ENCODE data around the gene TOMM70.
A peak's percentile ranks its signal among the peaks of the same experiment; 100 is the strongest.
"Not testable (repeated sequence)": the region's sequence is repeated elsewhere in the genome, so short reads cannot be mapped to it uniquely, and the experiment has no call there.

TOMM70 gene

DNA sequence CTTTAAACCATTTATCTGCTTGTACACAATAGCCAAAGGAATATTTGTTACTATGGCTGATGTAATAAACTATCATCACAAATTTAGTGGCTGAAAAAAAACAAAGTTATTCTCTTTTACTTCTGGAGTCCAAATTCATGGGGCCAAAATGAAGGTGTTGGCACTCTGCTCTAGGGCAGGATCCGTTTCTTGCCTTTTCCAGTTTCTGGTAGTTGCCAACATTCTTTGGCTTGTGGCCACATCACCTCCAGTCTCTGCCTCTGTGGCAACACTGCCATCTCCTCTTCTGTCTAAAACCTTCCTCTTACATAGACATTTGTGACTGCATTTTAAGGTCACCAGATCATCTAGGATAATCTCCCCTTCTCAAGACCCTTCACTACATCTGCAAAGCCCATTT lies 39.0 kb downstream of the TOMM70 start:
- DNase-seq (ENCODE audit: low read depth): no peak

DNA sequence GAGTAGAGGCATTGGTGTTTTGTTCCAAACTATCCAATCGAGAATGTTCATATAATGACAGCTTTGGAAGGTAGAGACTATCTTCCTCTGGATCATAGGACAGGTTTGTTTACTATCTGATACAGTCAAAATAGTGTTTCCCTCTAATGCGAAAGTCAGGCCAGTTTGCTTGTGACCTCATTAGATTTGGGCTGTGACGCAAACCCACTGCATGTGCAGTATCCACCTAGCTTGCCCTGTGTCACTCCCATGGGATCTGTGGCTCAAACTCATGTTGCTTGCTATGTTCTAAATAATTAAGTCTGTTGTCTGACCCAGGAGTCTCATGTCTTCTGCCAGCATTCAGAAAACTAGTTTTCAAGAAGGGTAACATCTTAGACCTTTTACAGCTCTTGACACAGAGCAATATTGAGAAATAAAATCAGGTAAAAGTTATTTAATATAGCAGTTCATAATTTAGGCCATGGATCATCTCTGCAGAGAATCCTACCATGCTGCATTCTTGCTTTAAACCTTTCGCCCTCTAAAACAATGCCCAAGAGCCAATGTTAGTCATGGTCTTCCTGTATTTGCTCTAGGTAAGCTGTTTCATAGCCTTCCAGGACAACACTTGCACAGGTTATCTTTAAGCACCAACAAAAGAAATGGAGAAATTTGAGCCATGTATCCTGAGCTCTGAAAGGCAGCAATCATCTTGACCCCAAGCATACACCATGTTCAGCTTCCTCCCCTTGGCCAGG lies 40.0 kb downstream of the TOMM70 start:
- DNase-seq (ENCODE audit: low read depth): no peak

GRCh38 chr3:100359035-100359434 lies 41.9 kb downstream of the TOMM70 start:
- no peak for DNase-seq (ENCODE audit: low read depth)

DNA sequence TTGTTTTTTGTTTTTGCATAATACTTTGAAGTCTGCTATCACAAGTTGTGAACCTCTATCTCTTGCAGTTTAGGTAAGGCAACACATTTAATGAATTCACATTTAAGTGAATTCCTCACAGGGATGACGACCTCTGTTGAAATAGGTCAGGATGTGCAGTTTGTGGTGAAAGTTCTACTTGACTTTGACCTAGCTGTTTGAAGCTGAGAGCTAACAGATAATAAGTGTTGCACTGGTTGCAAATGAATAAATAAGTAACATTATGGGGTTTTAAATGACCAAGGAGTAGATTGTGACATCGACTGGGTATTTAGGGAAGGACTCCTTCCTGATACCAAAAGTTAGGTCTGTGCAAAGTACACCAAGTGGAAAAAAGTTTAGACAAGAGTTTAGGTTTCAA lies 42.5 kb downstream of the TOMM70 start:
- DNase-seq (ENCODE audit: low read depth): no peak

DNA sequence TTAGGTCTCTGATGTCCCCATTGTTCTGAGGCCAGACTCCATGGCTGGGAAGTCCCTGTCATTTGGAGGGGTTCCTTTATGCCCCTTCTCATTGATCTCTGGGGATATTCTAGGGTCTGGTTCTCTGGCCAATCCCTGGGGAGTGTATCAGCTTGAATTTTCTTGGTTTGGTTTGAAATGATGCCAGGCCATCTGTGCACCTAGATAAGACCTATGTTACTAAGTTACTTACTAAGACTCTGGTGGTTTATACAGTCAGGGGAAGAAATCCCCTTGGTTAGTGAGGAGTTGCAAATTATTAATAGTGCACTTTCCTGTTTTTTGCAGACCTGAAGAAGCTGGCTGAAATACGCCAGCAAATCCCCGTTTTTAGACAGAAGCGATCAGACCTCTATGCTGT lies 46.0 kb downstream of the TOMM70 start:
- DNase-seq (ENCODE audit: low read depth): no peak

- no peak for DNase-seq (ENCODE audit: low read depth)
These were observed 48.3 kb downstream of the TOMM70 start for GRCh38 chr3:100352296-100353231.

DNA sequence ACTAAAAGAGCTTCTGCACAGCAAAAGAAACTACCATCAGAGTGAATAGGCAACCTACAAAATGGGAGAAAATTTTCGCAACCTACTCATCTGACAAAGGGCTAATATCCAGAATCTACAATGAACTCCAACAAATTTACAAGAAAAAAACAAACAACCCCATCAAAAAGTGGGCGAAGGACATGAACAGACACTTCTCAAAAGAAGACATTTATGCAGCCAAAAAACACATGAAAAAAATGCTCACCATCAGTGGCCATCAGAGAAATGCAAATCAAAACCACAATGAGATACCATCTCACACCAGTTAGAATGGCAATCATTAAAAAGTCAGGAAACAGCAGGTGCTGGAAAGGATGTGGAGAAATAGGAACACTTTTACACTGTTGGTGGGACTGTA lies 49.1 kb downstream of the TOMM70 start:
- not testable (repeated sequence) for DNase-seq (ENCODE audit: low read depth)

GRCh38 chr3:100348727-100349126 lies 52.2 kb downstream of the TOMM70 start:
- DNase-seq (ENCODE audit: low read depth): no peak

DNA sequence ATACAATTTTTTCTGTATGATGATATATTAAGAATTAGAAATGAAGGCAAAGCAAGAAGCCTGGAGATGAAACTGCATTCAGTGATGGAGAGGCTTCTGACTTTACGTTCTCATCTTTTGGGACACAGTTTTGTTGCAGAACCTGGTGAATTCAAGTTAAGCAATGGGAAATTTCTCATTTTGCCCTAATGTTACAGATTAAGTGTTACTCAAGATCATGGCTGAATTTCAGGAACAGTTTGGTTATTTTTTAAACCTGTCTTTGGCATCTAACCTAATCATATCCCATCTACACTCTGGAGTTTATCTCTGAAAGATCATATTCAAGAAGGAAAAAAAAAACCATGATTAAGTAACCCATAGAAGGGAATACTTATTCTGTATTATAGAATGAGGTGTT lies 60.4 kb downstream of the TOMM70 start:
- no peak for DNase-seq (ENCODE audit: low read depth)

DNA sequence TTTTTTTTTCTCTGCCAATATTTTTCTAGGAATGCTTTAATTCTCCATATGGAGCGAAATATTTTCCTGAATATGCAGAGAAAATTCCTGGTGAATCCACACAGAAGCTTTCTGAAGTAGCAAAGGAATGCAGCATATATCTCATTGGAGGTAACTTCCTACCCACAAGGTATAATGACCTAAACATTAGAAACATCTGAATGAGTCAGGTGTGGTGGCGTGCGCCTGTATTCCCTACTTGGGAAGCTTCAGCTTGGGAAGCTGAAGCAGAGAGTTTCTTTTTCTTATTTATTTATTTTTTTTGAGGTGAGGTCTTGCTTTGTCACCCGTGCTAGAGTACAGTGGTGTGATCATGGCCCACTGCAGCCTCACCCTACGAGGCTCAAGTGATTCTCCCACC lies 61.1 kb downstream of the TOMM70 start:
- DNase-seq (ENCODE audit: low read depth): no peak

GRCh38 chr3:100338911-100339310 lies 62.0 kb downstream of the TOMM70 start:
- no peak for DNase-seq (ENCODE audit: low read depth)

DNA sequence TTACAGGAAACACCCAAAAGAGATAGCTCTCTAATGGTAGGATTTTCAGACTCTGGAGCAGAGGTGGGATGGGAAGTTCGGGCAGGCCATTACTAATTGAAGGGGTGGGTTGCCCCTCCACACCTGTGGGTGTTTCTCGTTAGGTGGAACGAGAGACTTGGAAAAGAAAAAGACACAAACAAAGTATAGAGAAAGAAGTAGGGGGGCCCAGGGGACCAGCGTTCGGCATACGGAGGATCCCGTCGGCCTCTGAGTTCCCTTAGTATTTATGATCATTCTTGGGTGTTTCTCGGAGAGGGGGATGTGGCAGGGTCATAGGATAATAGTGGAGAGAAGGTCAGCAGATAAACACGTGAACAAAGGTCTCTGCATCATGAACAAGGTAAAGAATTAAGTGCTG lies 64.7 kb downstream of the TOMM70 start:
- not testable (repeated sequence) for DNase-seq (ENCODE audit: low read depth)

DNA sequence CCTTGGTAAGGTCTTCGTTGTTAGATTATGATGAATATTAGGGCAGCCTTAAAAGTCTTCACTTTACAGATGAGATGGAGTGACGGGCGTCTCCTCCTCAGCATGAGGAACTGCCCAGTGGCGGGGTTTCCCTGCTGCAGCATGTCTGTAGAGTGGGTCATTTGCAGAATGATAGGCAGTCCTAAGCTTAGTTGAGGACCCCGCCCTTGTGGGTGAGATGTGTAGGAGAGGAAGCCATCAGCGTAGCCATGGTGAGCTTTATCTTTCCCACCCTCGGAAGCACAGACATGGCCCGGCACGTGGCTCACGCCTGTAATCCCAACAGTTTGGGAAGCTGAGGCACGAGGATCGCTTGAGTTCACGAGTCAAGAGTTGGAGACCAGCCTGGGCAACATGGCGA lies 65.5 kb downstream of the TOMM70 start:
- DNase-seq (ENCODE audit: low read depth): no peak

DNA sequence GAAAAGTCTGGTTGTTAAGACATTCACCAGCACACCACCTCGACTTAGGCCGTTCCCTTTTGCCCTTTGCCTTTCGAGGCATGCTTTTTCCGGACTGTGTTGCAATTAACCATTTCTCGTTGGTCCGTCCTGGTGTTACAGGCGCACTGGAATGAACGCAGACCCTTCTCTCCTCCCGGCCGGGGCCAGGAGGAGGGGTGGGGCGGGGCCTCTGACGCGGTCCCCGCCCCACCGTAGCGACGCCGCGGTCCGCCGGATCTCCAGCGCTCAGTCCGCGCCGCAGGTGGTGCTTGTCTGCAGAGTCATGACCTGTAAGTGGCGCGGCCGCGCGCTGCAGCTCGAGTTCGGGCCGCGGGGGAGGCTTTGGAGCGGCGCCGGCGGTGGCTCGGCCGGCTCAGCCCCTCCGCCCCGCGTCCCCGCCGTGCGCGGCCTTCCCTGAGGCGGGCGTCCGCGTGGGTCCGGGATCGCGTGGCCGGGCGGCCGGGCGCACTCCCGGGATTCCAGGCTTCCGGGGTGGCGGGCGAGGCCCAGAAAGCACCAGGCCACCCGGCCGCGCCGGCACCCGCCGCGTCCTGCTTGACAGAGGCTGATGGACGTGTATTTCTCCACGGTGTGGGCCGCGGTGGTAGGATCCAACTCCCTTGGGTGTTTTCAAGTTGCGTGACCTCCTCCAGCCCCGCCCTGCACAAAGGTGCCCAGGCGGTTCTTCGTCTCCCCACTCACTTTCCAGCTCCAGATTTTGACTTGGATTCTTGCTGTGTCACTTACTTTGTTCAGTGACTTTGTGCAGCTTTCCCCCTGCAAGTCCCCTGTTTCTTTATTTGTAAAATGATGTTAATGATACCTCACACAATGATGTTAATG lies 66.2 kb downstream of the TOMM70 start, which contains the start of gene NIT2:
Gene NIT2 (plus strand): TSS at position 270 of the 864 bp plus-strand sequence. CDS start 35 bp downstream, at position 305.
- DNase-seq (ENCODE audit: low read depth): peak; percentile 53

DNA sequence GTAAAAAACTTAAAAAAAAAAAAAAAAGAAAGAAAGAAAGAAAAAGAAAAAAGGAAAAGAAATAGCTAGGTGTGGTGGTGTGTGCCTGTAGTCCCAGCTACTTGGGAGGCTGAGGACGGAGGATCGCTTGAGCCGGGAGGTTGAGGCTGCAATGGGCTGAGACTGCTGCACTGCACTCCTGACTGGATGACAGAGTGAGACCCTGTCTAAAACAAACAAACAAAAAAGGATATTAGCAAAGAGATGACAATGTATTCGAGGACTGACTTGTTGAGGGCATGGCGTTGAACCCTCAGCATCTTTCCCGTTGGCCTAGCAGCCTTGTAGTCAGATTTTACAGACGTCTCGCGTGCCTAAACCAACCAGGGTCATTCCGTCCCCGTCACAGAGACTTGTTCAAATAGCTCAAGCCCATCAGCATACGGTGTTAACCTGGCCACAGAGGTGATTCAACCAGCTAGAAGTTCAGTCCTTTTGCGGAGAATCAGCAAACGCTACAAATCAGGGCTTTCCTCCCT lies 66.9 kb downstream of the TOMM70 start:
- DNase-seq (ENCODE audit: low read depth): no peak

DNA sequence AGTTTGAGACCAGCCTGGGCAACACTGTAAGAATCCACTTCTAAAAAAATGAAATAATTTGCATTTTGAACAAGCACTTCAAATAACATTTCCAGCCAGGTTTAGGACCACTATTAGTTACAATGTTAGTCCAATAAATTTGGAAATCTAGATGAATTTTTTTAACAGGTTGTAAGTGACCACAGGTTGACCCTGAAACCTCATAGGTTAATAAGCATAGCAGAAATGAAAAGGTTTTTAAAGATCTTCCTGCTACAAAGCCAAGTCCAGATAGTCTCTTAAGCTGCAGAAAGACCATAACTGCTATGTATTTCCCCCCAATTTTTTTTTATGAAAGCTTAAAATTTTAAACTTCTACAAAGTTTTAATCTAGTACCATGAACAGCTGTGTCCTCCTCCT lies 67.8 kb downstream of the TOMM70 start:
- DNase-seq (ENCODE audit: low read depth): no peak

GRCh38 chr3:100331660-100332059 lies 69.2 kb downstream of the TOMM70 start:
- DNase-seq (ENCODE audit: low read depth): no peak

- DNase-seq (ENCODE audit: low read depth): no peak
These were observed 70.2 kb downstream of the TOMM70 start for GRCh38 chr3:100330651-100331050.

DNA sequence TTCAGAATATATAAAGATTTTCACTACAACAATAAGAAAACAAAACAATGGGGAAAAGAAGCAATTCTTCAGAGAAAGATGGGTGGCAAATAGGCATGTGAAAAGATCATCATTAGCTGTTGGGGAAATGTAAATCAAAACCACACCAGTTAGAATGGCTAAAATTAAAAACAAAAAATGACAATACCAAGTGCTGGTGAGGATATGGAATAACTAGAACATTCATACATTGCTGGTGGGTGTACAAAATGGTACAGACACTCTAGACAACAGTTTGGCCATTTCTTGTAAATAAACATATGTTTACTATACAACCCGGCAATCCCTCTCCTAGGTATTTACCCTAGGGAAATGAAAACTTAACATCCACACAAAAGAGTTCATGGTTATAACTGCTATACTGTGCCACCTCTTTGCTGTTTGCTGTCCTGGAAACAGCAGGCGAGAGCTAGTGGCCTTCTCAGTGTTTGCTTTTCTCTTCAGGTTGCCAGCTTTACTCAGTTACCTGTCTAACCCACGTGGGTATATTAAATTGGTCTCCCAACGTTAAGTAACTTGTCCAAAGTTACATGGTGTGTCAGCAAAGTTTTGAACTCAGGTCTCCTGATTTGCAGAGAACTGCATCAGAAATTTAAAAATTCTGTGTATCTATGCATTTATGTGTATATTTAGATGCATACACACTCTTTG lies 70.9 kb downstream of the TOMM70 start:
- no peak for DNase-seq (ENCODE audit: low read depth)

DNA sequence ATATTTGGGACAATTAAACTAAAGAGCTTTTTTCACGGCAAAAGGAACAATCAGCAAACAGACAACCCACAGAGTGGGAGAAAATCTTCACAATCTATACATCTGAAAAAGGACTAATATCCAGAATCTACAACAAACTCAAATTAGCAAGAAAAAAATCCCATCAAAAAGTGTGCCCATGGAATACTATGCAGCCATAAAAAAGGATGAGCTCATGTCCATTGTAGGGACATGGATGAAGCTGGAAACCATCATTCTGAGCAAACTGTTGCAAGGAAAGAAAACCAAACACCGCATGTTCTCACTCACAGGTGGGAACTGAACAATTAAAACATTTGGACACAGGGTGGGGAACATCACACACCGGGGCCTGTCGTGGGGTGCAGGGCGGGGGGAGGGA lies 73.5 kb downstream of the TOMM70 start:
- DNase-seq (ENCODE audit: low read depth): not testable (repeated sequence)

- no peak for DNase-seq (ENCODE audit: low read depth)
These were observed 75.1 kb downstream of the TOMM70 start for GRCh38 chr3:100325827-100326226.

Data from HS-27A (cell line).